Upper lobe of left lung (tissue), 4 donors: Measurements from ENCODE around the gene ARMH3.

Experiments
- POLR2A ChIP-seq, 4 donors: fragments of 450-650 bp; IDR thresholded peaks; one replicate each; pipeline ENCODE4 v1.5.1; 2016 to 2017; ENCODE audit warnings: antibody characterized with exemption in 4 of 4, mild to moderate bottlenecking in 2 of 4
- TF ChIP-seq, protein P1 (sequence below), 6 experiments: fragments of 450-650 bp in 4 of 6; fragments of 200-600 bp in 2 of 6; sonication (generic) in 2 of 6; IDR thresholded peaks; one replicate each; pipeline ENCODE4 v1.5.1; 2016 to 2019; ENCODE audit warnings: antibody characterized with exemption in 6 of 6

DNA sequence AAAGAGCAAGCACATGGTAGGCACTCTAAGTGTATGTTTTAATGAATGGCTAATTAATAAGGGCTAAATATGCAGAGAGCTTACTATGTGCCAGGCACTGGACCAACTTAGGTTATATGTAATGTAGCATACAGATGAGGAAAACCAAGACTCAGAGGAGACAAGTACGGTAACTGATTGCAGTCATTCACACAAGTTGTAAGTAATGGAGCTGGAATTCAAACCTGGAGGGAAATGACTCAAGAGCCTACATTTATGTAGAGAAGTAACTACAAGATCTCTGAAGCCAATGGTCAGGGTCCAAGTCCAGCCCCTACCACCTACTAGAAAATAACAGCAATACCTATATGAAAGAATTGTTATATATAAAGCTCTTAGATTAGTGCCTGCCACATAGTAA is 115.1 kb downstream of the ARMH3 start:
- TF ChIP-seq, protein P1, sequence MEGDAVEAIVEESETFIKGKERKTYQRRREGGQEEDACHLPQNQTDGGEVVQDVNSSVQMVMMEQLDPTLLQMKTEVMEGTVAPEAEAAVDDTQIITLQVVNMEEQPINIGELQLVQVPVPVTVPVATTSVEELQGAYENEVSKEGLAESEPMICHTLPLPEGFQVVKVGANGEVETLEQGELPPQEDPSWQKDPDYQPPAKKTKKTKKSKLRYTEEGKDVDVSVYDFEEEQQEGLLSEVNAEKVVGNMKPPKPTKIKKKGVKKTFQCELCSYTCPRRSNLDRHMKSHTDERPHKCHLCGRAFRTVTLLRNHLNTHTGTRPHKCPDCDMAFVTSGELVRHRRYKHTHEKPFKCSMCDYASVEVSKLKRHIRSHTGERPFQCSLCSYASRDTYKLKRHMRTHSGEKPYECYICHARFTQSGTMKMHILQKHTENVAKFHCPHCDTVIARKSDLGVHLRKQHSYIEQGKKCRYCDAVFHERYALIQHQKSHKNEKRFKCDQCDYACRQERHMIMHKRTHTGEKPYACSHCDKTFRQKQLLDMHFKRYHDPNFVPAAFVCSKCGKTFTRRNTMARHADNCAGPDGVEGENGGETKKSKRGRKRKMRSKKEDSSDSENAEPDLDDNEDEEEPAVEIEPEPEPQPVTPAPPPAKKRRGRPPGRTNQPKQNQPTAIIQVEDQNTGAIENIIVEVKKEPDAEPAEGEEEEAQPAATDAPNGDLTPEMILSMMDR (IDR thresholded peaks at IDR 0.05) = no peak
- no peak for TF ChIP-seq POLR2A (IDR thresholded peaks at IDR 0.05)
